Stimulated activated CD4-positive, alpha-beta T cell treated with anti-CD3 and anti-CD28 coated beads, Interleukin-12 subunit alpha, Interleukin-12 subunit beta, amount 100 ng/mL, for 4 hours (primary cell): ENCODE measurements around the gene USP48.
"Not testable (repeated sequence)": the region's sequence is repeated elsewhere in the genome, so short reads cannot be mapped to it uniquely, and the experiment has no call there.

Source experiments
- DNase-seq: peaks from one replicate; pipeline ENCODE4 v3.0.0-alpha.2; 2020

Gene USP48

GRCh38 chr1:21633141-21633755 lies 149.7 kb downstream of the USP48 start:
- DNase-seq: no peak

DNA sequence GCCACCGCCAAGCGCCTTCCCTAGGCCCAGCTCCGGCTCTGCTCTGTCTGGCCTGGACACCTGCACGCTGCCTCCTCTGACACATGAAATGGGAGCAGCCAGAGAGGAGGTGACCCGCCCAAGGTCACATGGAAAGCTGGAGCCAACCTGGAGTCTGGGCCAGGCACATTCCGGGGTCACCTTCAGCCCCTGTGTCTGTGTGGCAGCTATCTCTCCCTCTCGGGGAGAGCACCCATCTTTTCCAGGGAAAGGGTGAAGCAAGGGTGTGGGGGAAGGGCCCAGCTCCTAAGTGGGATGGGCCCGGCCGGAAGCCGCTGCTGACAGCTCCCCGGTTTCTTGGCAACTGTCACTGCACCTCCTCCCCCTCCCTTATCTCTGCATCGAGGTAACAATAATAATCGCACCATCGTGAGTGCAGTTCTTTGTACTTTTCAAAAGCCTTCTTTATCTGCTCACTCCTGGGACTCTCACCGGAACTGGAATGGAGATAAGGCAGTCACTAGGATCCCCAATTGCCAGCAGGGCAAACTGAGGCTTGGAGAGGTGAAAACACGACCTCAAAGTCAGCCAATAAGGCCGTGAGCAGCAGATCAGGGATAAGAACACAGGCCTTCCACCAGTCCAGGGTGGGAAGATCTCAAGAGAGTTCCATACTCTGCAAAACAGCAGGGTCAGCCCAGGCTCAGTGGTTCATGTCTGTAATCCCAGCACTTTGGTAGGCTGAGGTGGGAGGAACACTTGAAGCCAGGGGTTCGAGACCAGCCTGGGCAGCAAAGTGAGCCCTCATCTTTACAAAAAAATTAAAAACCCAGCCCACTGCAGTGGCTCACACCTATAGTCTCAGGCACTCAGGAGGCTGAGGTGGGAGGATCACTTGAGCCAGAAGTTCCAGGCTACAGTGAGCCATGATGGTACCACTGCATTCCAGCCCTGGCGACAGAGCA lies 150.7 kb downstream of the USP48 start:
- DNase-seq: no peak

- DNase-seq: not testable (repeated sequence)
Measured at GRCh38 chr1:21631590-21631943, 151.4 kb downstream of the USP48 start.

DNA sequence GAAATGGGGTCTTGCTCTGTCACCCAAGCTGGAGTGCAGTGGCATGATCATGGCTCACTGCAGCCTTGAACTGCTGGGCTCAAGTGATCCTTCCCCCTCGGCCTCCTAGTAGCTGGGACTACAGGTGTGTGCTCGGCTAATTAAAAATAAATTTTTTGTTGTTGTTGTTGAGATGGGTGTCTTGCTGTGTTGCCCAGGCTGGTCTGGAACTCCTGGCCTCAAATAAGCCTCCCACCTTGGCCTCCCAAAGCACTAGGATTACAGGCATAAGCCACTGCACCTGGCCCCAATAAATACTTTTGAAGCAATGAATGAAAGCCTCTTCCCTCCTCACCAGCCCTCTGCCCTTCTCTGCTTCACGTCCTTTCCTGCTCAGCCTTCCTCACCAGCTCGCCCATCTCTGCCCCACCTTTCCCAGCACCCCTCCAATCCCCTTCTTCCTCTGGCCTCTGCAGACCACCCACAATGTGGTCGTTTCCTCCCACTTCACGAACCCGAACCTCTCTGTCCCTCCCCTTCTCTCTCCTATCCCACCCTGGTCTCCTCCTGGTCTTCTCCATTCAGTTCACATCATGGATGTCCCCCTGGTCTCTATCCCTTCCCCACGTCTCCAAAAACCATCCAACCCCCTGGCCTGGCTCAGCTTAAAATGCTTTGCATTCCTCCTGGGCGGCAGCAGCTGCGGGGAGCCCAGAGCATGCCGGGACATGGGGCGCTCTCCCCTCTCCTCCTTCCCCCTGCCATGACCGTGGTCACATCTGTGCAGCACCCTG lies 152.2 kb downstream of the USP48 start:
- no peak for DNase-seq

- DNase-seq: no peak
Measured at GRCh38 chr1:21629971-21630370, 153.0 kb downstream of the USP48 start.

DNA sequence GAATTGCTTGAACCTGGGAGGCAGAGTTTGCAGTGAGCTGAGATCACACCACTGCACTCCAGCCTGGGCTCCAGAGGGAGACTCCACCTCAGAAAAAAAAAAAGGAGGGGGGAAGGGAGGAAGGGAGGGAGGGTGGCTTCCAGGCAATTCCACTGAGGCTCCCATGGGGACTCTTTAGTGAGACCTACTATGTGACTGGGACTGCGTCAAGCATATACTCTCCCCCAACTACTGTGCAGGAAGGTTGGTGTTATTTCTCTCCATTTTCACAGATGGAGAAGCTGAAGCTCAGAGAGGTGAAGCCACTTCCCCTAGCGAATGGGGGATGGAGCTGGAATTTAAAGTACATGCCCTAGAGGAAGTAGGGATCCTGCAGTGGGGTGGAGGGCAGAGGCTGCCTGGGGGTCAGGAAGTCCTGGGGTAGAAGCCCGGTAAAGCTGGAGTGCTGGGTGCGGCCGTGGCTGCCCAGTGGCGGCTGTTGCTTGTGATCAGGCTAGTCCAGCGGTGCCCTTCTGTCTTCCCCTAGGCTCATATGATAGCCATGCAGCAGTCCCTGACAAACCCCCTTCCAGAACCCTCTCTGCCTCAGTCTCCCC lies 154.1 kb downstream of the USP48 start:
- DNase-seq: no peak
